GM06990 (cell line): ENCODE measurements around the gene CD55.

Experiments
- DNase-seq: peaks from one replicate; pipeline ENCODE4 v3.0.0-alpha.2; 2011; ENCODE audit not compliant: insufficient read length; ENCODE audit errors: extremely low read depth
- H3K27me3 ChIP-seq: replicated peaks from 2 replicates; pipeline ENCODE4 v1.6.0; 2011; ENCODE audit warnings: low read length; ENCODE audit not compliant: control insufficient read depth, insufficient read depth
- H3K36me3 ChIP-seq: 2 replicates; pipeline ENCODE4 v1.5.1; 2011; ENCODE audit warnings: low read length; ENCODE audit not compliant: control insufficient read depth, insufficient read depth
- H3K4me3 ChIP-seq: replicated peaks from 2 replicates; pipeline ENCODE4 v1.5.1; 2011; ENCODE audit warnings: low read depth, mild to moderate bottlenecking, control low read depth, low read length
- CTCF ChIP-seq: IDR thresholded peaks from 2 replicates; pipeline ENCODE4 v1.5.1; 2011; ENCODE audit warnings: low read length, control low read depth, mild to moderate bottlenecking, inconsistent platforms; ENCODE audit not compliant: insufficient read depth, poor library complexity, severe bottlenecking

Gene CD55

GRCh38 chr1:207328908-207329440 lies 7.5 kb downstream of the CD55 start:
- Histone ChIP-seq H3K4me3 (no peak overlapping the region), H3K27me3 (no peaks in the 10 kb centered on the region), H3K36me3 (peaks cover 10% of the 10 kb centered on the region)
- TF ChIP-seq CTCF = no peak
- DNase-seq = no peak

- no peak for DNase-seq
- no peak for TF ChIP-seq CTCF
- H3K27me3 ChIP-seq = no peaks in the 10 kb centered on the region
- H3K4me3 ChIP-seq = no peak overlapping the region
- peaks cover 10% of the 10 kb centered on the region for H3K36me3 ChIP-seq
Measured at GRCh38 chr1:207329469-207329868, 8.0 kb downstream of the CD55 start.

GRCh38 chr1:207330011-207330710 lies 8.7 kb downstream of the CD55 start:
- no peak for DNase-seq
- no peaks in the 10 kb centered on the region for H3K27me3 ChIP-seq
- no peak for TF ChIP-seq CTCF
- H3K4me3 ChIP-seq = no peak overlapping the region
- peaks cover 10% of the 10 kb centered on the region for H3K36me3 ChIP-seq

- H3K27me3 ChIP-seq = no peaks in the 10 kb centered on the region
- H3K4me3 ChIP-seq = no peak overlapping the region
- no peak for TF ChIP-seq CTCF
- peaks cover 10% of the 10 kb centered on the region for H3K36me3 ChIP-seq
- no peak for DNase-seq
Measured at GRCh38 chr1:207331354-207332313, 10.2 kb downstream of the CD55 start.

GRCh38 chr1:207333009-207333600 lies 11.6 kb downstream of the CD55 start:
- Histone ChIP-seq H3K4me3 (no peak overlapping the region), H3K36me3 (peaks cover 6% of the 10 kb centered on the region; the same call in 1 of the 2 replicates), H3K27me3 (no peaks in the 10 kb centered on the region)
- DNase-seq = no peak
- TF ChIP-seq CTCF = no peak
